HEK293 (cell line): ENCODE data around the gene GGT5.
"Not testable (repeated sequence)": the region's sequence is repeated elsewhere in the genome, so short reads cannot be mapped to it uniquely, and the experiment has no call there.

Source experiments
- CTCF ChIA-PET: fragments of 350-600 bp; formaldehyde crosslinking; extraction: SDS; loops from one replicate; lab custom pipeline; 2021; ENCODE audit warnings: antibody characterized with exemption; lab: Yijun Ruan, JAX
- POLR2A ChIA-PET: fragments of 300-600 bp; formaldehyde crosslinking; extraction: SDS; loops from one replicate; lab custom pipeline; 2020; ENCODE audit warnings: antibody characterized with exemption, inconsistent platforms; lab: Yijun Ruan, JAX
- H3K27ac ChIP-seq: fragments of 200-500 bp; sonication (Bioruptor generic); 2 replicates; pipeline ENCODE4 v1.5.1; 2014; ENCODE audit warnings: low read depth, low read length, control low read depth, inconsistent platforms; ENCODE audit errors: extremely low read depth
- H3K36me3 ChIP-seq, 2 experiments: fragments of 200-500 bp in 1 of 2; sonication (Bioruptor generic) in 1 of 2; 1 replicate in 1 of 2; 2 replicates in 1 of 2; pipeline ENCODE4 v1.5.1; 2014 to 2017; ENCODE audit warnings: inconsistent platforms in 2 of 2, low read length in 2 of 2; ENCODE audit not compliant: control insufficient read depth in 2 of 2, insufficient read depth in 1 of 2
- H3K4me1 ChIP-seq: fragments of 200-500 bp; sonication (Bioruptor generic); 2 replicates; pipeline ENCODE4 v1.5.1; 2014; ENCODE audit warnings: mild to moderate bottlenecking, low read length, inconsistent platforms; ENCODE audit not compliant: control insufficient read depth, insufficient read depth
- H3K4me3 ChIP-seq: 2 replicates; pipeline ENCODE4 v1.5.1; 2011; ENCODE audit warnings: low read depth, mild to moderate bottlenecking, control low read depth, low read length, moderate library complexity
- H3K9me3 ChIP-seq: fragments of 200-500 bp; sonication (Bioruptor generic); 2 replicates; pipeline ENCODE4 v1.5.1; 2014; ENCODE audit warnings: low read depth, low read length, inconsistent platforms; ENCODE audit not compliant: control insufficient read depth, insufficient read depth
- GLIS1 ChIP-seq: fragments of 450-650 bp; formaldehyde crosslinking; IDR thresholded peaks from 2 replicates; pipeline ENCODE4 v1.5.1; 2016; ENCODE audit warnings: missing biosample characterization, missing genetic modification characterization
- MYNN ChIP-seq: fragments of 450-650 bp; formaldehyde crosslinking; IDR thresholded peaks from 2 replicates; pipeline ENCODE4 v1.5.1; 2016; ENCODE audit warnings: missing biosample characterization, missing genetic modification characterization, borderline replicate concordance
- PBX3 ChIP-seq: sonication (generic); formaldehyde crosslinking; IDR thresholded peaks from 2 replicates; pipeline ENCODE4 v1.8.1; 2022; ENCODE audit warnings: mild to moderate bottlenecking, moderate library complexity, missing genetic modification reagents
- TRIM28 ChIP-seq: IDR thresholded peaks from 2 replicates; pipeline ENCODE4 v1.6.1; 2011; ENCODE audit warnings: low read length, control low read depth, borderline replicate concordance
- ZBTB10 ChIP-seq: fragments of 450-650 bp; formaldehyde crosslinking; IDR thresholded peaks from 2 replicates; pipeline ENCODE4 v1.5.1; 2016; ENCODE audit warnings: missing biosample characterization, missing genetic modification characterization
- ZBTB20 ChIP-seq: fragments of 450-650 bp; formaldehyde crosslinking; IDR thresholded peaks from 2 replicates; pipeline ENCODE4 v1.5.1; 2016; ENCODE audit warnings: missing biosample characterization, missing genetic modification characterization
- ZBTB48 ChIP-seq: fragments of 450-650 bp; formaldehyde crosslinking; IDR thresholded peaks from 2 replicates; pipeline ENCODE4 v1.5.1; 2016; ENCODE audit warnings: missing biosample characterization, missing genetic modification characterization
- ZNF10 ChIP-seq: fragments of 450-650 bp; formaldehyde crosslinking; IDR thresholded peaks from 2 replicates; pipeline ENCODE4 v1.5.1; 2017; ENCODE audit warnings: missing biosample characterization, missing genetic modification characterization
- ZNF335 ChIP-seq: fragments of 450-650 bp; formaldehyde crosslinking; conservative IDR thresholded peaks from 2 replicates; pipeline ENCODE4 v1.5.1; 2016; ENCODE audit warnings: missing biosample characterization, missing genetic modification characterization
- ZNF366 ChIP-seq: fragments of 450-650 bp; formaldehyde crosslinking; conservative IDR thresholded peaks from 2 replicates; pipeline ENCODE4 v1.5.1; 2016; ENCODE audit warnings: missing biosample characterization, missing genetic modification characterization
- ZNF600 ChIP-seq: fragments of 450-650 bp; formaldehyde crosslinking; IDR thresholded peaks from 2 replicates; pipeline ENCODE4 v1.5.1; 2016; ENCODE audit warnings: missing biosample characterization, missing genetic modification characterization
- ZNF629 ChIP-seq: fragments of 450-650 bp; formaldehyde crosslinking; IDR thresholded peaks from 2 replicates; pipeline ENCODE4 v1.5.1; 2017; ENCODE audit warnings: missing biosample characterization, missing genetic modification characterization
- ZNF830 ChIP-seq: fragments of 450-650 bp; IDR thresholded peaks from 2 replicates; pipeline ENCODE4 v1.5.0; 2018; ENCODE audit warnings: missing biosample characterization, missing genetic modification characterization, low read depth, mild to moderate bottlenecking, moderate library complexity

The GGT5 gene

GRCh38 chr22:24274696-24275405, 30.0 kb upstream of the GGT5 start:
- CTCF ChIA-PET = interaction anchor here (0.7 to 1.4 kb wide), 2 partner anchors 28 to 336 kb away, joined by 3 read pairs; no protein-coding TSS in a partner anchor
- 0 out of 2 replicates have a peak overlapping the region, but pooled peaks have one; percentile 31 for H3K27ac ChIP-seq
- H3K36me3 ChIP-seq = peaks cover 0 to 13% of the 10 kb centered on the region in 2 experiments; a peak in 2 of 3 replicates
- H3K4me3 ChIP-seq, POLR2A ChIA-PET, H3K9me3 ChIP-seq: not testable (repeated sequence)
- TF ChIP-seq GLIS1 = peak; percentile 96
- peaks cover 16% of the 10 kb centered on the region for H3K4me1 ChIP-seq

GRCh38 chr22:24273906-24274305, 29.0 kb upstream of the GGT5 start:
- Histone ChIP-seq H3K4me1 (peaks cover 16% of the 10 kb centered on the region), H3K36me3 (peaks cover 0 to 13% of the 10 kb centered on the region in 2 experiments; a peak in 2 of 3 replicates)
- H3K4me3 ChIP-seq, H3K27ac ChIP-seq, H3K9me3 ChIP-seq, POLR2A ChIA-PET: not testable (repeated sequence)
- peak; percentile 46; the same call in 1 of the 2 replicates for TF ChIP-seq ZNF600 (tag by site-specific recombination)
- TF ChIP-seq GLIS1 = peak; percentile 81
- TF ChIP-seq MYNN (tag by site-specific recombination) = peak; percentile 75
- CTCF ChIA-PET = interaction anchor here (1.4 kb wide), 1 partner anchor 29 kb away, joined by 3 read pairs; no protein-coding TSS in a partner anchor

GRCh38 chr22:24273031-24273430, 28.1 kb upstream of the GGT5 start:
- H3K27ac ChIP-seq, H3K9me3 ChIP-seq, H3K4me3 ChIP-seq: not testable (repeated sequence)
- POLR2A ChIA-PET = interaction anchor here (1.0 kb wide), 1 partner anchor 155 kb away, joined by 4 read pairs; no protein-coding TSS in a partner anchor
- CTCF ChIA-PET = interaction anchor here (0.6 to 1.6 kb wide), 4 partner anchors 12 to 1064 kb away, joined by 3 to 11 read pairs (median 3); no protein-coding TSS in a partner anchor
- H3K4me1 ChIP-seq = peaks cover 16% of the 10 kb centered on the region
- H3K36me3 ChIP-seq = peaks cover 0 to 13% of the 10 kb centered on the region in 2 experiments; a peak in 2 of 3 replicates

- peaks cover 16% of the 10 kb centered on the region for H3K4me1 ChIP-seq
- peak overlapping the region; percentile 100 for H3K4me3 ChIP-seq
- H3K9me3 ChIP-seq = no peaks in the 10 kb centered on the region
- ChIA-PET POLR2A (interaction anchor here (0.5 to 1.4 kb wide), 7 partner anchors 11 to 377 kb away, joined by 3 to 4 read pairs (median 3); partner anchors contain the start of genes GUCD1, MIF and SNRPD3), CTCF (interaction anchor here (0.6 to 1.6 kb wide), 5 partner anchors 14 to 254 kb away, joined by 3 to 11 read pairs (median 3); no protein-coding TSS in a partner anchor)
- TF ChIP-seq PBX3 (CRISPR knock-in tag) = 0 out of 2 replicates have a peak, but pooled peaks have one; percentile 47
- peak; percentile 79 for TF ChIP-seq ZNF335 (tag by site-specific recombination)
- peak; percentile 9; the same call in 1 of the 2 replicates for TF ChIP-seq ZBTB48
- no peak for TF ChIP-seq ZNF366
- peak; percentile 5; the same call in 1 of the 2 replicates for TF ChIP-seq ZNF629 (tag by site-specific recombination)
- no peak for TF ChIP-seq ZNF10 (tag by site-specific recombination)
- no peak for TF ChIP-seq TRIM28
- no peak for TF ChIP-seq ZNF830 (tag by site-specific recombination)
- peak; percentile 67; the same call in 1 of the 2 replicates for TF ChIP-seq ZBTB20 (tag by site-specific recombination)
- peak; percentile 30; the same call in 1 of the 2 replicates for TF ChIP-seq ZBTB10 (tag by site-specific recombination)
- peak overlapping the region; percentile 97 for H3K27ac ChIP-seq
- H3K36me3 ChIP-seq = peaks cover 0 to 9% of the 10 kb centered on the region in 2 experiments; a peak in 2 of 3 replicates
Measured at GRCh38 chr22:24271386-24271854, 26.5 kb upstream of the GGT5 start.
